Activated naive CD4-positive, alpha-beta T cell treated with anti-CD3 and anti-CD28 coated beads, Interleukin-2, amount 50 U/mL, for 24 hours (primary cell): ENCODE data around the gene NMNAT3.

Experiments used
- H3K27ac Mint-ChIP-seq: one replicate; pipeline ENCODE4 v1.8.0; 2021; ENCODE audit warnings: mild to moderate bottlenecking, mixed read lengths
- H3K27me3 Mint-ChIP-seq: one replicate; pipeline ENCODE4 v1.8.0; 2021; ENCODE audit warnings: mixed read lengths
- H3K36me3 Mint-ChIP-seq: one replicate; pipeline ENCODE4 v1.8.0; 2021; ENCODE audit warnings: mixed read lengths
- H3K4me1 Mint-ChIP-seq: one replicate; pipeline ENCODE4 v1.8.0; 2021; ENCODE audit warnings: mixed read lengths
- H3K4me3 Mint-ChIP-seq: one replicate; pipeline ENCODE4 v1.8.0; 2021; ENCODE audit warnings: mild to moderate bottlenecking, mixed read lengths
- H3K9me3 Mint-ChIP-seq: one replicate; pipeline ENCODE4 v1.8.0; 2021; ENCODE audit warnings: mixed read lengths

The NMNAT3 gene

DNA sequence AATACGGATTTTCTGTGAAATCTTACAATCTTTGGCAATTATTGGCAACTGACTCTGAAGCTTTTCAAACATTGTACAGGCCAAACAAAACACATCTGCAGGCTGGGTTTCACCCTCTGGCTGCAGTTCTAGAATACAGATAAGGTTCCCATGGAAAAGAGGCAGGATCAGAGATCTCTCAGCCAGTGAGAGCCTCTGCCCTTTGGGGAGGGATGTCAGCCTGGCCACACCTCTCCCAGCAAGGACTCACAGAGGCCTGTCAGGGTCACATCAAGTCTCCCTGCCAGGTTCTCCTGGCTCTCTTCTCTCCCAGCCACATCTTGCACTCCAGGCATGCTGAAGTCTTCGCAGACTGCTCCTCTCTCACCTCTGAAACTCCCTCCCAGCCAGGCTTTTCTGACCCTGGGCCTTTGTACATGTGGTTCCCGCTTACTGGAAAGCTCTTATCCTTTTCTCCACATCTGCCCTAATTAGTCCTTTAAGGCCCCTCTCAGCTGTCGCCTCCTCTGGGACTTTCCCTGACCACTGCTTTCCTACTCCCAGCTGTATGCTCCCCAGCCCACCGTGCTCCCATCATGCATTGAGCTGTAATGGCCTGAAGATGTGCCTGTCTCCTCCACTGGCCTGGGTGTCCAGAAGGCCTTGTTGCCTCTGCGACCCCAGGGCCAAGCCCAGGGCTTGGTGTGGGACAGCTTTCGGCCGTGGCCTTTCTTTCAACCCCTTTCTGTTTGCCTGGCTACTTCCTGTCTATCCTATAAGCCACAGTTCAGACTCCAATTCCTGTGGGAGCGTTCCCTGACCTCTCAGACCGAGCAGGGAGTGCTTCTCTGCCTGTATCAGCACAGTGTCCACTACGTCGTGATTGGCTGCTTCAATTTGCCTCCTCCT is 142.5 kb downstream of the NMNAT3 start:
- peaks cover 15% of the 10 kb centered on the region for H3K27me3 Mint-ChIP-seq
- H3K27ac Mint-ChIP-seq, result no peak overlapping the region
- no peaks in the 10 kb centered on the region for H3K9me3 Mint-ChIP-seq
- no peak overlapping the region for H3K4me3 Mint-ChIP-seq
- H3K36me3 Mint-ChIP-seq, result no peaks in the 10 kb centered on the region
- no peaks in the 10 kb centered on the region for H3K4me1 Mint-ChIP-seq

DNA sequence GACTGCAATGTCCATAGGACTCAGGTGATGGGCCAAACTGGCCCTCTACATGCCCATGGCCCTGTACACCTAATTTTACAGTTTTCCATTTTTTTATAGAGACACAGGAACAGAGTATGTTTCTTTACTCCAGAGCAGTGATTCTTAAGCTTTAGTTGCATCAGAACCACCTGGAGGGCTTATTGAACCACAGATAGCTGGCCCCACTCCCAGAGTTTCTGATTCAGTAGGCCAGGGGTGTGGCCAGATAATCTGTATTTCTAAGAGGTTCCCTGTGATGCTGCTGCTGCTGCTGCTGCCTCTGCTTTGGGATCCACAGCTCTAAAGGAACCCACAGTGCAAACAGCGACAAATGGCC is 143.3 kb downstream of the NMNAT3 start:
- H3K27me3 Mint-ChIP-seq, result peaks cover 15% of the 10 kb centered on the region
- H3K9me3 Mint-ChIP-seq, result no peaks in the 10 kb centered on the region
- no peaks in the 10 kb centered on the region for H3K36me3 Mint-ChIP-seq
- no peaks in the 10 kb centered on the region for H3K4me1 Mint-ChIP-seq
- no peak overlapping the region for H3K4me3 Mint-ChIP-seq
- H3K27ac Mint-ChIP-seq, result no peak overlapping the region

DNA sequence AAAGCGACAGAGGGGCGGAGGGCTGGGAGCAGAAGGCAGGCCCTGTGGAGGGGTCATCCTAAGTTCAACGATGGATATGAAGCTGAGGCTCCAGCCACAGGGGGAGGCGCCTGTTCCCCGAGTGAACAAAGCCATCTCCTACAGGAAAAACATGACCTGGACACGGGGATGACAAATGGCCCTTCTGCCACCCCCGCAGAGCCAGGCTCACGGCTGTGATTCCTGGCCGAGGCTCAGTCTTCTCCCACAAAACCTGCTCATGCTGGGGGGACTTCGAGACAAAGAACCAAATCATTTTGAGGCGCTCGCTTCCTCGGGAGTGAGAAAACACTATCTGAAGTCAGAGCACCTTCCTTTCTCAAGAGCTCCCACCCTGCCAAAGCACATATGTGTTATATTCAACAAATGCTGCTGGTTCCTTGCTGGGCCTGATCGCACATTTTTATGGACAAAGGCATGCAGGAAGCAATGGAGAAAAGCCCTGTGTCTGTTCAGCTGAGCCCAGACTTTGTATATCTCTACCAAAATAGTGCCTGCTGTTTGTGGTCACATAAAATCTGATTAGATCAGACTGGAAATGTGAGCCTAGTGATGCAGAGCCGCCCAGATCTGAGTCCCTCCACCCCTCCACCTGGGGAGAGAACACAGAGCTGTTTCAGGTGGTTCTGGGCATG is 143.9 kb downstream of the NMNAT3 start:
- no peak overlapping the region for H3K4me3 Mint-ChIP-seq
- no peaks in the 10 kb centered on the region for H3K36me3 Mint-ChIP-seq
- no peaks in the 10 kb centered on the region for H3K9me3 Mint-ChIP-seq
- H3K4me1 Mint-ChIP-seq, result no peaks in the 10 kb centered on the region
- H3K27me3 Mint-ChIP-seq, result peaks cover 14% of the 10 kb centered on the region
- no peak overlapping the region for H3K27ac Mint-ChIP-seq

DNA sequence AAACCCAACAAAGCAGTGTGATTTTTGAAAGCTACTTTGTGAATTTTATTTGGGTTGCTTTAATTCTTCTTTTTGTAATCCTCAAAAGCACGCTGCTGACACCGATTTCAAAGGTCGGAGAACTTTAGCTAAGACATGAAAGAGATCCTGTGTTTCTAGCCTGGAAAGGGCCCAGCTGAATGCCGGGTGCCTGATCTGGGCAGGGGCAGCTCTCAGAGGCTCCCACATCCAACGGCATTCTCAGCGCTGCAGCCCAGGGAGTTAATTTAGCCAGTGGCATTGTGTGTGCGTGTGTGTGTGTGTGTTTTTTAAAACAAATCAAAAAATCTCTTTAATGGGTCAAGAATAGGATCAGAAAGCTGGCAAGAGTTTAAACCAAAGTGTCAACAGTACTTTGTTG is 144.8 kb downstream of the NMNAT3 start:
- Mint-ChIP-seq H3K4me3 (no peak overlapping the region), H3K9me3 (no peaks in the 10 kb centered on the region), H3K27ac (no peak overlapping the region)

DNA sequence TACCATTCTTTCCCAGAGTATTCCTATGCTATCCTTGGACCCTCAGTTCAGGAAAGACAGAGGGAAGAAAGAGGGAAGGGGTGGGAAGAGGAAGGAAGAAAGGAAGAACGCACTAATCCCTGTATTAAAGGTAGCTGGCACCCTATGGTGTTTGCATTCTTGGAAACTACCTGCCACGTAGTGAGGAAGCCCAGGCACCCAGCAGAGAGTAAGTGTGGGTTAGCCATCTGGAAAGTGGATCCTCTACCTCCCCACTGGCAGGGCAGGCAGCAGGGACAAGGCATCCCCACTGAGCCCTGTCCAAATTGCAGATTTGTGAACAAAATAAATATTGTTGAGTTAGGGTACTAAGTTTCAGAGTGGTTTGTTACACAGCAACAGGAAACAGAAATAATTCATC is 147.1 kb downstream of the NMNAT3 start:
- H3K36me3 Mint-ChIP-seq, result no peaks in the 10 kb centered on the region
- H3K4me3 Mint-ChIP-seq, result no peak overlapping the region
- no peaks in the 10 kb centered on the region for H3K9me3 Mint-ChIP-seq
- no peaks in the 10 kb centered on the region for H3K4me1 Mint-ChIP-seq
- H3K27me3 Mint-ChIP-seq, result peaks cover 1% of the 10 kb centered on the region
- H3K27ac Mint-ChIP-seq, result no peak overlapping the region

More for the DNA sequence above, 144.8 kb downstream of the NMNAT3 start:
- Mint-ChIP-seq H3K36me3 (no peaks in the 10 kb centered on the region), H3K4me1 (no peaks in the 10 kb centered on the region), H3K27me3 (peaks cover 6% of the 10 kb centered on the region)

DNA sequence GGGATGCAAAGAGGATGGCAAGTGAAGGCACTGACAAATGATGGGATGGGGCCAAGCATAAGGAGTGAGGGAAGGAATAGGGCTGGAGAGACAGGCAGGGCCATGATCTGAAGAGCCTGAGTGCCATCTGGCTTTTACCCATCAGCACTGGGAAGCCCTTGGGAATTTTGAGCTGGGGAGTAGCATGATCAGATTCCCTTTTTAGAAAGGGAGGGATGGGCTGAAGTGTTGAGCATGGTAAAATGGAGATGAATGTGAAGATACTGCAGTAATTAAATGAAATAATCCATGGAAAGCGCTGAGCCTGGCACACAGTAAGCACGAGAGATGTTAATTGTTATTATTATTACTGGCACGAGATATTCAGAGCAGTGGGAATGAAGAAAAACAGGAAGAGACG is 148.1 kb downstream of the NMNAT3 start:
- Mint-ChIP-seq H3K27me3 (no peaks in the 10 kb centered on the region), H3K36me3 (no peaks in the 10 kb centered on the region)

DNA sequence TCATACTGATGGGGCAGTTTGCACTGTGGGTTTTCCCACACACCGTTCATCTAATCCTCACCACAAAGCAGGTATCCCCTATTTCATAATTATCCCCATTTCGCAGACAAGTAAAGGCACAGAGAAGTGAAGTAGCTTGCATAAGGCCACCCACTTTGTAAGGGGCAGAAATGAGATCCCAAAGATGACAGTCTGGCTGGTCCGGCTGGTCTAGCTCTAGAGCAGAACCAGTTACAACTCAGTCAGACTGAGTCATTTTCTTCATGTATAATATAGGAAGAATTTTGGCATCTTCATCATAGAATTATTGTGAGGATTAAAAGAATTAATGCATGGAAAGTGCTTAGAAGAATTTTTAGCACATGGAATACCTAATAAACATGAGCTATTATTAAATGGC is 148.8 kb downstream of the NMNAT3 start:
- Mint-ChIP-seq H3K27ac (no peak overlapping the region), H3K4me3 (no peak overlapping the region), H3K36me3 (no peaks in the 10 kb centered on the region), H3K9me3 (no peaks in the 10 kb centered on the region), H3K4me1 (no peaks in the 10 kb centered on the region), H3K27me3 (no peaks in the 10 kb centered on the region)

More for the DNA sequence above, 148.1 kb downstream of the NMNAT3 start:
- H3K4me3 Mint-ChIP-seq, result no peak overlapping the region
- H3K9me3 Mint-ChIP-seq, result no peaks in the 10 kb centered on the region
- no peaks in the 10 kb centered on the region for H3K4me1 Mint-ChIP-seq
- no peak overlapping the region for H3K27ac Mint-ChIP-seq

DNA sequence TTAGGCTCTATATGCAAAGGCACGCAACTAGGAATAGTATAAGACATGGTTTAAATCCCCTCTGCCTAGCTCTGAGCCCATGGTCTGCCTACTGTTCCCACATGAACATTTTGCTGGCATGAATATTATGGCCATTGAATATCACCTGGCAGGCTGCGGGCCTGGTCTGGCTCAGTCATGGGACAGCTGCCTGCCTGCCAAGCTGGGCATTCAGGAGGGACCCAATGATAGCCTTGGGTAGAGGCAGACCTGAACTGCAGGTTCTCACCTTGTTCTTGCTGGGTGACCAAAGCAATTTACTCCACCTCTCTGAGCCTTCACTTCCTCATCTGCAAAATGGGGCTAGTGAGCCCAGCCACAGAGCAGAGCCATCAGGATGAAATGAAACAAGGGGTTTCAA is 149.5 kb downstream of the NMNAT3 start:
- Mint-ChIP-seq H3K9me3 (no peaks in the 10 kb centered on the region), H3K4me1 (no peaks in the 10 kb centered on the region), H3K36me3 (no peaks in the 10 kb centered on the region), H3K27ac (no peak overlapping the region), H3K4me3 (no peak overlapping the region), H3K27me3 (no peaks in the 10 kb centered on the region)

DNA sequence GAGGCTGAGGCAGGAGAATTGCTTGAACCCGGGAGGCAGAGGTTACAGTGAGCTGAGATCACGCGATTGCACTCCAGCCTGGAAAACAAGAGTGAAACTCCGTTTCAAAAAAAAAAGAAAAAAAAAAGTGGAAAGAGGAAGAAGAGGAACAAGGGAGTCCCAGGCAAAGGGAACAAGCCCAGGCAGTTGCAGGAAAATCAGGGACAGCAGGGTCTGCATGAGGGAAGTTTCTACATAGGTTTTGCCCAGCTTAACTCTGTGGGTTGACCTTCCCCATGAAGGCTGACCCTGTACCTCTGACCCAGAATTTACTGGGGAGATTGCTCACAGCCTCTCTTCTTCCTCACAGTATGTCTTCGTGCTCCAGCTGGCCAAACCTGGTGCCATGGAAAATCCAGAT is 150.5 kb downstream of the NMNAT3 start:
- Mint-ChIP-seq H3K9me3 (no peaks in the 10 kb centered on the region), H3K27me3 (no peaks in the 10 kb centered on the region), H3K4me1 (no peaks in the 10 kb centered on the region), H3K27ac (no peak overlapping the region), H3K36me3 (no peaks in the 10 kb centered on the region), H3K4me3 (no peak overlapping the region)

DNA sequence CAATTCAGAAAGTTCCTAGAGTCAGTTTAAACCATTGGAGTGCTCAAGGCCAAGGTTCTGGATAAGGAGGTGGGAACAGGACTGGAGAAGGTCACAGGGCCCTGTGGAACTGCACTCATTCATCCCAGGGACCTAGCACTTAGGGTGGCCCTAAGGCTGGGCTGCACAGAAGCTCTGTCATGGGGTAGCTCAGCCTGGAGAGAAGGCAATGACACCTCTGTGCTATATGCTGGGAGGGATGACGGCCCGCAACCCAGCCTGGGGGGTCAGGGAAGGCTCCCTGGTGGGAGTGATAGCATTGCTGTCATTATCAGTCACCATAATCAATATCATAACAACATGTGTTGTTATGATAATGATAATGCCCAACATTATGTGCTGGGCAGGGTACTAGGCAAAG is 151.6 kb downstream of the NMNAT3 start:
- H3K4me3 Mint-ChIP-seq, result no peak overlapping the region
- H3K27ac Mint-ChIP-seq, result no peak overlapping the region
- no peaks in the 10 kb centered on the region for H3K27me3 Mint-ChIP-seq
- H3K4me1 Mint-ChIP-seq, result no peaks in the 10 kb centered on the region
- H3K36me3 Mint-ChIP-seq, result no peaks in the 10 kb centered on the region
- no peaks in the 10 kb centered on the region for H3K9me3 Mint-ChIP-seq

DNA sequence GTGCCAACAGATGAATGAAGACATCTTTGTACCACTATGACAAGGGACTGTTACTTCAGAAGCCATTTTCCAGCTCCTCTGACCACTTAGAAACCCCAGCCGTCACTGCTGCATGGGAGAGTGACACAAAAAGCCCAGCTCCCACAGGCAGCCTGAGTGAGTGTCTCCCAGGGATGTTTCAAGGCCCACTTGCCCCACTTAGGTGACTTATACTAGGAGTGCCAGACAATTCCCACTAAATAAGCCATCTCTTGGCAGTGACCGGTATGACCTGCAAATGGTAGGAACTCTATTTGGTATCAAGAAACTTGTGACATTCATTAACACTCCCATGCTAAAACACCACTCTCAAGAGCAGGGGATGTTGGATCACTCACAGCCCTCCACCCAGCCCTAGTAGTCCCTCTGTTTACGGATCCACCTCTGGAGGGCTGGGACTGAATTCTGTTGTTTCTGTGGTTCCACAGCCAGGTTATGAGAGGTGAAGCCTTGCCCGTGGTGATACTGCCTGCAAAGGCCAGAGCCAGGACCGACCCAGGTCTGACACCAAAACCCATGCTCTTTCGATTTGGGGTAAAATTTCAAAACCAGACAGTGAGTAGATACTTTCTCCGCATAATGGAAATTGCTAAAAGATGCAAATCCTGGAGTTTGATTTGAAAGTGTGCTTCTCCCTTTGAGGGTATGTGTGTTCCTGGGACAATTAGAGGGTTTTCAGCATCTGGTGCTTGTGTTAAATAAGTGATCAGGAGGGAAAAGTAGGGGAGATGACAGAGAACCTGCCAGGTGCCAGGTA is 152.7 kb downstream of the NMNAT3 start:
- Mint-ChIP-seq H3K9me3 (no peaks in the 10 kb centered on the region), H3K27me3 (no peaks in the 10 kb centered on the region), H3K4me3 (no peak overlapping the region), H3K36me3 (no peaks in the 10 kb centered on the region), H3K27ac (no peak overlapping the region), H3K4me1 (no peaks in the 10 kb centered on the region)

DNA sequence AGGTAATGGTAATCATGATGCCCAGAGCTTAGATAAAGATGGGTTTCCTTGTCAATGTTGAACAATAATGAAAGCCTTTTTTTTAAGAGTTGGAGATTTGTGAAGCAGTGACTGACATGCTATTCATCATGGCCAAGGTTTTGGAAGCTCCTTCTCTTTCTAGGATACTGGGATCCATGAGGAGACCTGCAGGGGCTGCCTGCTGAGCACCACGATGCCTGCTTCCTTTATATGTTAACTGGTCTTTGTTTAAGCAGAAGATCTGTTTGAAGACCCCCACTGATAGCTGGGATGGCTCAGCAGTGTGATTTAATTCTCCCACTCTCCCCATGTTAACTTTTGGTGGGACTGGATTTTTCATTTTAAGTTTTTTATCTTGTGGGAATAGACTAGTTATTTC is 154.1 kb downstream of the NMNAT3 start:
- Mint-ChIP-seq H3K4me1 (no peaks in the 10 kb centered on the region), H3K27me3 (no peaks in the 10 kb centered on the region), H3K36me3 (no peaks in the 10 kb centered on the region), H3K4me3 (no peak overlapping the region), H3K27ac (no peak overlapping the region), H3K9me3 (no peaks in the 10 kb centered on the region)

DNA sequence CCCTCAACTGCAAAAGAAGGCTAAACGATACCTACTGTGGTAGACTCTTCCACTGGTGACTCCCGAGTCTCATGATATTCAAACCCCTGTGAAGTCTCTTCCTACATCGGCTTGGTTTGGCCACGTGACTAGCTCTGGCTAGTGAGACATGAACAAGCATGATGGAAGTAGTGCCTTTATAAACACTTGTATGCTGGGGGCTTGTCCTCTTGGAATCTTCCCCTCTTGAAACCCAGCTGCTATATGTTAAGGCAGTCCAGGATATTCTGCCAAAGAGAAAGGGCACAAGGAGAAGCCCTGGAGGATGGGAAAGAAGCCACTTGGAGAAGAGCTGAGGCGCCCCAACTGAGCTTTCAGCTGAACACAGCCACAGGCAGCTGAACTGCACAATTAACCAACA is 154.6 kb downstream of the NMNAT3 start:
- no peak overlapping the region for H3K27ac Mint-ChIP-seq
- no peaks in the 10 kb centered on the region for H3K4me1 Mint-ChIP-seq
- H3K4me3 Mint-ChIP-seq, result no peak overlapping the region
- H3K36me3 Mint-ChIP-seq, result no peaks in the 10 kb centered on the region
- no peaks in the 10 kb centered on the region for H3K9me3 Mint-ChIP-seq
- H3K27me3 Mint-ChIP-seq, result no peaks in the 10 kb centered on the region

DNA sequence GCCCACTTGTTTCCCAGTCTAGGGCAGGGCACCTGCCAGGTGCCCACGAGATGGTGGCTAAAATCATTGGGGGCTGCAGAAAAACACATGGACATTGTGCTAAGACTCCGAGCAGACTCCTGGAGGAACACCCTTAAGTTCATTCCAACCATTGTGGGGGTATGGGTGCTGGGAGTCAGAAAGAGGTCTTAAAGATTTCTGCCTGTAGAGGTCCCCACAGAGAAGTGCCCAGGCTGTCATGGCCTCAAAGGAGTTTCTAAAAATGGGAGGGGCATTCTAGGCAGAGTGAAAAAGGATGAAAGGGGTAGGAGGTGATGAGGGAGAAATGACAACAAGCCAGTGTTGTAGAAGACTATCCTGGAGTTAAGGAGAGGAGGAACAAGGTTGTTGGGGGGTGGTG is 155.4 kb downstream of the NMNAT3 start:
- no peak overlapping the region for H3K4me3 Mint-ChIP-seq
- H3K9me3 Mint-ChIP-seq, result no peaks in the 10 kb centered on the region
- no peaks in the 10 kb centered on the region for H3K27me3 Mint-ChIP-seq
- no peaks in the 10 kb centered on the region for H3K36me3 Mint-ChIP-seq
- H3K4me1 Mint-ChIP-seq, result no peaks in the 10 kb centered on the region
- no peak overlapping the region for H3K27ac Mint-ChIP-seq

DNA sequence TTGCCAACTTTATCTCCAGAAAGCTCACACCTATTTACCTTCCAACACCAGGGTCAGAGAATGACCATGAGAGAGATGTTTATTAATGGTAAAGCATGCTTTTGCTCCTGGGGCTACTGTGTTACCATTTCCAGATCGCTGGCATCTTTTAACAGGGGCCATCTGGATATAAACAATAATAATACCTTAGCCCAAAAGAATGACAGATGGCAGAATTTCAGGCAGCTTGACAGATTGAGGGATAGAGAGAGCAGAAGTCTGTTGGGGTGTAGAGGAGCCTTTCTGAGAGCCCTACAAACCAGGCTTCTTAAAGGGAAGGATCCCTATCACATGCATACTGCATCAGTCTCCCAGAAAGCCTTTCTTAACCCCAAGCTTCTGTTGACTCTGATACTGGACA is 156.0 kb downstream of the NMNAT3 start:
- no peak overlapping the region for H3K27ac Mint-ChIP-seq
- H3K4me3 Mint-ChIP-seq, result no peak overlapping the region
- H3K4me1 Mint-ChIP-seq, result no peaks in the 10 kb centered on the region
- H3K36me3 Mint-ChIP-seq, result no peaks in the 10 kb centered on the region
- H3K27me3 Mint-ChIP-seq, result no peaks in the 10 kb centered on the region
- H3K9me3 Mint-ChIP-seq, result no peaks in the 10 kb centered on the region

DNA sequence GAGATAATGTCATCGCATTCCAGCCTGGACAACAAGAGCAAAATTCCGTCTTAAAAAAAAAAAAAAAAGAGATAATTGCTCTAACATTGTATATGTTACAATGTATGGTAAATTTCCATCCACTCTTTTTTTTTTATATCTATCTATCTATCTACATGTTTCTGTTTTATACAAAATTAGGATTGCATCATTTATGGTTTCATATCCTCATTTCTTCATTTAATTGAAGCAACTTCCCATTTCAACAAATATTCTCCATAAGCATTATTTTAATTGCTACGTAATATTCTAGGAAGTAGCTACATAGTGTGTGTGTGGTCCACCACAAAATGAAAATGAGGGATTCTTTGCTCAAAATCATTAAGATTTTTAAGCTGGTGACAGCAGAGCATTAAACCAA is 156.6 kb downstream of the NMNAT3 start:
- Mint-ChIP-seq H3K4me3 (no peak overlapping the region), H3K27me3 (no peaks in the 10 kb centered on the region), H3K36me3 (no peaks in the 10 kb centered on the region), H3K27ac (no peak overlapping the region), H3K9me3 (no peaks in the 10 kb centered on the region), H3K4me1 (no peaks in the 10 kb centered on the region)
